SK-N-SH treated with all-trans-retinoic acid at 6 μM for 48 hours (cell line): ENCODE measurements around the gene USH2A.

Source experiments
- ARNTL ChIP-seq: fragments of 450-650 bp; formaldehyde crosslinking; IDR thresholded peaks from 2 replicates; pipeline ENCODE4 v1.5.0; 2020; ENCODE audit warnings: low read depth, mild to moderate bottlenecking, moderate library complexity, borderline replicate concordance
- CREB5 ChIP-seq: fragments of 250-450 bp; sonication (Bioruptor Pico); IDR thresholded peaks from 2 replicates; pipeline ENCODE4 v1.5.1; 2020; ENCODE audit warnings: low read depth, mild to moderate bottlenecking, moderate library complexity
- CSDC2 ChIP-seq: fragments of 250-450 bp; sonication (Bioruptor Pico); IDR thresholded peaks from 2 replicates; pipeline ENCODE4 v1.5.0; 2020; ENCODE audit warnings: mild to moderate bottlenecking, moderate library complexity
- ESRRG ChIP-seq: fragments of 250-450 bp; sonication (Bioruptor Pico); IDR thresholded peaks from 2 replicates; pipeline ENCODE4 v1.6.1; 2021; ENCODE audit warnings: mild to moderate bottlenecking
- OSR1 ChIP-seq: fragments of 250-450 bp; sonication (Bioruptor Pico); IDR thresholded peaks from 2 replicates; pipeline ENCODE4 v1.8.0; 2022; ENCODE audit warnings: moderate library complexity, mild to moderate bottlenecking, inconsistent platforms
- PPARA ChIP-seq: fragments of 250-450 bp; sonication (Bioruptor Pico); IDR thresholded peaks from 2 replicates; pipeline ENCODE4 v1.5.0; 2020; ENCODE audit warnings: mild to moderate bottlenecking, borderline replicate concordance
- TCF4 ChIP-seq: fragments of 250-450 bp; sonication (Bioruptor Pico); IDR thresholded peaks from 2 replicates; pipeline ENCODE4 v1.8.0; 2021; ENCODE audit warnings: mild to moderate bottlenecking, moderate library complexity, borderline replicate concordance
- ZC3H10 ChIP-seq: fragments of 250-450 bp; sonication (Bioruptor Pico); IDR thresholded peaks from 2 replicates; pipeline ENCODE4 v1.5.1; 2021; ENCODE audit warnings: mild to moderate bottlenecking, moderate library complexity
- ZNF565 ChIP-seq: fragments of 450-650 bp; formaldehyde crosslinking; conservative IDR thresholded peaks from 2 replicates; pipeline ENCODE4 v1.5.0; 2020; ENCODE audit warnings: low read depth, mild to moderate bottlenecking, moderate library complexity
- ZNF70 ChIP-seq: fragments of 450-650 bp; formaldehyde crosslinking; IDR thresholded peaks from 2 replicates; pipeline ENCODE4 v1.5.0; 2020; ENCODE audit warnings: mild to moderate bottlenecking, moderate library complexity
- ZNF8 ChIP-seq: fragments of 450-650 bp; formaldehyde crosslinking; IDR thresholded peaks from 2 replicates; pipeline ENCODE4 v1.5.0; 2020; ENCODE audit warnings: mild to moderate bottlenecking, moderate library complexity
- TF ChIP-seq, protein P1 (sequence below): fragments of 250-450 bp; sonication (Bioruptor Pico); IDR thresholded peaks from 2 replicates; pipeline ENCODE4 v1.8.0; 2021; ENCODE audit warnings: low read depth, mild to moderate bottlenecking, moderate library complexity, borderline replicate concordance
- TF ChIP-seq, protein P2 (sequence below): fragments of 250-450 bp; sonication (Bioruptor Pico); IDR thresholded peaks from 2 replicates; pipeline ENCODE4 v1.8.0; 2020; ENCODE audit warnings: mild to moderate bottlenecking, moderate library complexity, borderline replicate concordance
- TF ChIP-seq, protein P3 (sequence below): fragments of 250-450 bp; sonication (Bioruptor Pico); IDR thresholded peaks from 2 replicates; pipeline ENCODE4 v1.5.0; 2020; ENCODE audit warnings: mild to moderate bottlenecking, moderate library complexity

DNA sequence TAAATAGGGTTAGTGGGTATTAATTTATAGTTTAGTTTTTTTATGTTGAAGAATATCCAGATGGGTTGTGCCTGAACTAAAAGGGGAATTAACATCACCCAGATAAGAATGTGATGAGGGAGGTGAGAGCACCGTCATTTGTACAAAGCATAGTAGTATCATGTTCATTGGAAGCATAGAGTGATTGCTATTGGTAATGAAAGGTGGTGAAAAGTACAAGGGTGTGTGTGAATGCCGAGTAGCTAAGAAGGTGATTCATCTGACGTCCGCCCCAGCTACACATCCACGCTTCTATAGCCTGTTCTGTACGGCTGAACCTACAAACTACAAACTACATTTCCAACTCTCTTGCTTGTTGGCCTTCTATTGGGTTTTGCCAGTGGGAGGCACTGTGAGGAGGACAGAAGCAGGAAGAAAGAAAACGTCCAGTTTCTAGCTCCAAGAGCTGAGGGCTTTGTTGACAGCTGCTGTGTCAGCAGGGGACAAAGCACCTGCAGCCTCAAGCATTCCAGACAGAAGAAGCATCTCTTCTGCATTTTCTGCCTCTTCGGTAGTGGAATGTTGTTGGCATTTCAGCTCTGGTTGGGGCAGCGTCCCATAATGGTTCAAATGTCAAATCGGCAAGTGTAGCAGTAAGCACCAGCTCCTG lies 451.3 kb downstream of the USH2A start:
- TF ChIP-seq ARNTL (CRISPR knock-in tag) (no peak), OSR1 (CRISPR knock-in tag) (no peak), CREB5 (CRISPR knock-in tag) (no peak), ZNF70 (CRISPR knock-in tag) (no peak), ZNF565 (CRISPR knock-in tag) (no peak), ESRRG (no peak), TCF4 (no peak), PPARA (CRISPR knock-in tag) (no peak), ZNF8 (CRISPR knock-in tag) (no peak), CSDC2 (CRISPR knock-in tag) (no peak), ZC3H10 (CRISPR knock-in tag) (no peak)
- TF ChIP-seq, protein P1, sequence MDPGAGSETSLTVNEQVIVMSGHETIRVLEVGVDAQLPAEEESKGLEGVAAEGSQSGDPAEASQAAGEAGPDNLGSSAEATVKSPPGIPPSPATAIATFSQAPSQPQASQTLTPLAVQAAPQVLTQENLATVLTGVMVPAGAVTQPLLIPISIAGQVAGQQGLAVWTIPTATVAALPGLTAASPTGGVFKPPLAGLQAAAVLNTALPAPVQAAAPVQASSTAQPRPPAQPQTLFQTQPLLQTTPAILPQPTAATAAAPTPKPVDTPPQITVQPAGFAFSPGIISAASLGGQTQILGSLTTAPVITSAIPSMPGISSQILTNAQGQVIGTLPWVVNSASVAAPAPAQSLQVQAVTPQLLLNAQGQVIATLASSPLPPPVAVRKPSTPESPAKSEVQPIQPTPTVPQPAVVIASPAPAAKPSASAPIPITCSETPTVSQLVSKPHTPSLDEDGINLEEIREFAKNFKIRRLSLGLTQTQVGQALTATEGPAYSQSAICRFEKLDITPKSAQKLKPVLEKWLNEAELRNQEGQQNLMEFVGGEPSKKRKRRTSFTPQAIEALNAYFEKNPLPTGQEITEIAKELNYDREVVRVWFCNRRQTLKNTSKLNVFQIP (CRISPR knock-in tag): no peak
- TF ChIP-seq, protein P2, sequence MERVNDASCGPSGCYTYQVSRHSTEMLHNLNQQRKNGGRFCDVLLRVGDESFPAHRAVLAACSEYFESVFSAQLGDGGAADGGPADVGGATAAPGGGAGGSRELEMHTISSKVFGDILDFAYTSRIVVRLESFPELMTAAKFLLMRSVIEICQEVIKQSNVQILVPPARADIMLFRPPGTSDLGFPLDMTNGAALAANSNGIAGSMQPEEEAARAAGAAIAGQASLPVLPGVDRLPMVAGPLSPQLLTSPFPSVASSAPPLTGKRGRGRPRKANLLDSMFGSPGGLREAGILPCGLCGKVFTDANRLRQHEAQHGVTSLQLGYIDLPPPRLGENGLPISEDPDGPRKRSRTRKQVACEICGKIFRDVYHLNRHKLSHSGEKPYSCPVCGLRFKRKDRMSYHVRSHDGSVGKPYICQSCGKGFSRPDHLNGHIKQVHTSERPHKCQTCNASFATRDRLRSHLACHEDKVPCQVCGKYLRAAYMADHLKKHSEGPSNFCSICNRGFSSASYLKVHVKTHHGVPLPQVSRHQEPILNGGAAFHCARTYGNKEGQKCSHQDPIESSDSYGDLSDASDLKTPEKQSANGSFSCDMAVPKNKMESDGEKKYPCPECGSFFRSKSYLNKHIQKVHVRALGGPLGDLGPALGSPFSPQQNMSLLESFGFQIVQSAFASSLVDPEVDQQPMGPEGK (CRISPR knock-in tag): no peak
- TF ChIP-seq, protein P3, sequence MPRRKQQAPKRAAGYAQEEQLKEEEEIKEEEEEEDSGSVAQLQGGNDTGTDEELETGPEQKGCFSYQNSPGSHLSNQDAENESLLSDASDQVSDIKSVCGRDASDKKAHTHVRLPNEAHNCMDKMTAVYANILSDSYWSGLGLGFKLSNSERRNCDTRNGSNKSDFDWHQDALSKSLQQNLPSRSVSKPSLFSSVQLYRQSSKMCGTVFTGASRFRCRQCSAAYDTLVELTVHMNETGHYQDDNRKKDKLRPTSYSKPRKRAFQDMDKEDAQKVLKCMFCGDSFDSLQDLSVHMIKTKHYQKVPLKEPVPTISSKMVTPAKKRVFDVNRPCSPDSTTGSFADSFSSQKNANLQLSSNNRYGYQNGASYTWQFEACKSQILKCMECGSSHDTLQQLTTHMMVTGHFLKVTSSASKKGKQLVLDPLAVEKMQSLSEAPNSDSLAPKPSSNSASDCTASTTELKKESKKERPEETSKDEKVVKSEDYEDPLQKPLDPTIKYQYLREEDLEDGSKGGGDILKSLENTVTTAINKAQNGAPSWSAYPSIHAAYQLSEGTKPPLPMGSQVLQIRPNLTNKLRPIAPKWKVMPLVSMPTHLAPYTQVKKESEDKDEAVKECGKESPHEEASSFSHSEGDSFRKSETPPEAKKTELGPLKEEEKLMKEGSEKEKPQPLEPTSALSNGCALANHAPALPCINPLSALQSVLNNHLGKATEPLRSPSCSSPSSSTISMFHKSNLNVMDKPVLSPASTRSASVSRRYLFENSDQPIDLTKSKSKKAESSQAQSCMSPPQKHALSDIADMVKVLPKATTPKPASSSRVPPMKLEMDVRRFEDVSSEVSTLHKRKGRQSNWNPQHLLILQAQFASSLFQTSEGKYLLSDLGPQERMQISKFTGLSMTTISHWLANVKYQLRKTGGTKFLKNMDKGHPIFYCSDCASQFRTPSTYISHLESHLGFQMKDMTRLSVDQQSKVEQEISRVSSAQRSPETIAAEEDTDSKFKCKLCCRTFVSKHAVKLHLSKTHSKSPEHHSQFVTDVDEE (CRISPR knock-in tag): no peak
